Spleen (tissue), 7 donors: Measurements from ENCODE around the gene RNF130.
"Not testable (repeated sequence)": the region's sequence is repeated elsewhere in the genome, so short reads cannot be mapped to it uniquely, and the experiment has no call there.

Experiments
- CTCF ChIP-seq, 11 experiments: fragments of 200-600 bp in 7 of 11; fragments of 450-650 bp in 4 of 11; sonication (generic) in 4 of 11; IDR thresholded peaks in 8 of 11; conservative IDR thresholded peaks in 3 of 11; 1 replicate in 7 of 11; 2 replicates in 4 of 11; pipeline versions ENCODE4 v1.4.0 to v1.8.0; 2016 to 2021; ENCODE audit warnings: antibody characterized with exemption in 11 of 11, inconsistent platforms in 4 of 11, mild to moderate bottlenecking in 1 of 11
- POLR2A ChIP-seq, 3 donors: fragments of 450-650 bp; IDR thresholded peaks; one replicate each; pipeline ENCODE4 v1.5.1; 2017; ENCODE audit warnings: antibody characterized with exemption in 3 of 3, mild to moderate bottlenecking in 1 of 3
- POLR2AphosphoS5 ChIP-seq, 3 donors: sonication (generic); formaldehyde crosslinking; IDR thresholded peaks; one replicate each; pipeline ENCODE4 v1.5.1; 2017; ENCODE audit warnings: antibody characterized with exemption in 3 of 3
- donor health status: DM: no; HTN: no; CAD: no; lungs with moderate emphysema.
- donor health status: DM: no; HTN: no; CAD: no.
- donor health status: DM: no; HTN: no; CAD: no.

DNA sequence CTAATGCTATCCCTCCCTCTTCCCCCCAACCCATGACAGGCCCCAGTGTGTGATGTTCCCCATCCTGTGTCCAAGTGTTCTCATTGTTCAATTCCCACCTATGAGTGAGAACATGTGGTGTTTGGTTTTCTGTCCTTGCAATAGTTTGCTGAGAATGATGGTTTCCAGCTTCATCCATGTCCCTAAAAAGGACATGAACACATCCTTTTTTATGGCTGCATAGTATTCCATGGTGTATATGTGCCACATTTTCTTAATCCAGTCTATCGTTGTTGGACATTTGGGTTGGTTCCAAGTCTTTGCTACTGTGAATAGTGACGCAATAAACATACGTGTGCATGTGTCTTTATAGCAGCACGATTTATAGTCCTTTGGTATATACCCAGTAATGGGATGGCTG is 78.7 kb downstream of the RNF130 start:
- not testable (repeated sequence) for TF ChIP-seq CTCF (IDR thresholded peaks at IDR 0.05 in 8 of 11, conservative IDR thresholded peaks at IDR 0.05 in 3 of 11); POLR2A (IDR thresholded peaks at IDR 0.05); POLR2AphosphoS5 (IDR thresholded peaks at IDR 0.05)
